CD8-positive, alpha-beta memory T cell (primary cell): Measurements from ENCODE around the gene FMNL1. TPM values are rescaled to one million over a fixed set of nuclear protein-coding genes. Genes with fewer than 3 reads are reported as not detected.

Experiments
- CTCF ChIA-PET: fragments of 350-600 bp; sonication (Branson Sonifier 250); formaldehyde crosslinking; loops from one replicate; lab custom pipeline; 2021; ENCODE audit warnings: antibody characterized with exemption; lab: Charles Lee
- POLR2A ChIA-PET: fragments of 350-600 bp; sonication (Branson Sonifier 250); formaldehyde crosslinking; loops from one replicate; lab custom pipeline; 2021; ENCODE audit warnings: antibody characterized with exemption; lab: Charles Lee
- DNase-seq, 5 donors: peaks; one replicate each; pipeline versions ENCODE4 v3.0.0 to v3.0.0-alpha.2; 2020 to 2022; ENCODE audit warnings: mixed read lengths in 1 of 5
- H3K27ac ChIP-seq: one replicate; pipeline ENCODE4 v1.7.0; 2013; ENCODE audit warnings: low read depth, mild to moderate bottlenecking, low read length, moderate library complexity
- H3K27me3 ChIP-seq: 2 replicates; pipeline ENCODE4 v1.7.0; 2013; ENCODE audit warnings: low read length, mild to moderate bottlenecking; ENCODE audit not compliant: insufficient read depth, poor library complexity, severe bottlenecking
- H3K36me3 ChIP-seq: 2 replicates; pipeline ENCODE4 v1.7.0; 2013; ENCODE audit warnings: mild to moderate bottlenecking, low read length, moderate library complexity; ENCODE audit not compliant: insufficient read depth
- H3K4me1 ChIP-seq: 2 replicates; pipeline ENCODE4 v1.7.0; 2013; ENCODE audit warnings: mild to moderate bottlenecking, low read length, moderate library complexity; ENCODE audit not compliant: insufficient read depth
- H3K4me3 ChIP-seq: 2 replicates; pipeline ENCODE4 v1.7.0; 2013; ENCODE audit warnings: mild to moderate bottlenecking, low read length
- H3K9me3 ChIP-seq: 2 replicates; pipeline ENCODE4 v1.7.0; 2013; ENCODE audit warnings: mild to moderate bottlenecking, low read length
- H3K27ac Mint-ChIP-seq, 8 donors: one replicate each; pipeline ENCODE4 v1.8.0; 2020 to 2021; ENCODE audit warnings: mixed read lengths in 8 of 8, mild to moderate bottlenecking in 6 of 8, inconsistent platforms in 3 of 8, moderate library complexity in 3 of 8
- H3K27me3 Mint-ChIP-seq, 2 donors: one replicate each; pipeline ENCODE4 v1.8.0; 2020 to 2021; ENCODE audit warnings: mixed read lengths in 2 of 2, mild to moderate bottlenecking in 1 of 2, moderate library complexity in 1 of 2
- H3K36me3 Mint-ChIP-seq, 3 donors: one replicate each; pipeline ENCODE4 v1.8.0; 2020 to 2021; ENCODE audit warnings: mixed read lengths in 3 of 3, inconsistent platforms in 1 of 3, mild to moderate bottlenecking in 1 of 3
- H3K4me1 Mint-ChIP-seq, 3 donors: one replicate each; pipeline ENCODE4 v1.8.0; 2020 to 2021; ENCODE audit warnings: mixed read lengths in 3 of 3, inconsistent platforms in 1 of 3, mild to moderate bottlenecking in 1 of 3
- H3K4me3 Mint-ChIP-seq, 7 donors: one replicate each; pipeline ENCODE4 v1.8.0; 2020 to 2021; ENCODE audit warnings: mixed read lengths in 7 of 7, mild to moderate bottlenecking in 6 of 7, moderate library complexity in 4 of 7, inconsistent platforms in 2 of 7
- H3K9me3 Mint-ChIP-seq, 5 donors: one replicate each; pipeline ENCODE4 v1.8.0; 2020 to 2022; ENCODE audit warnings: mixed read lengths in 5 of 5, mild to moderate bottlenecking in 3 of 5, moderate library complexity in 2 of 5, inconsistent platforms in 1 of 5
- polyA plus RNA-seq: library from polyadenylated mRNA; unstranded; fragments of 300-500 nt; fragmentation: Illumina TruSeq; gene quantifications from one replicate; pipeline ENCODE4 v1.2.3, GENCODE V29; 2021
- total RNA-seq, 2 experiments: library from RNA; stranded (reverse); gene quantifications; one replicate each; pipeline ENCODE4 v1.2.3, GENCODE V29; 2021

Gene FMNL1
- total and polyA plus RNA-seq, 3 experiments from 2014 or later: 58.6 to 265 (median 260) TPM

DNA sequence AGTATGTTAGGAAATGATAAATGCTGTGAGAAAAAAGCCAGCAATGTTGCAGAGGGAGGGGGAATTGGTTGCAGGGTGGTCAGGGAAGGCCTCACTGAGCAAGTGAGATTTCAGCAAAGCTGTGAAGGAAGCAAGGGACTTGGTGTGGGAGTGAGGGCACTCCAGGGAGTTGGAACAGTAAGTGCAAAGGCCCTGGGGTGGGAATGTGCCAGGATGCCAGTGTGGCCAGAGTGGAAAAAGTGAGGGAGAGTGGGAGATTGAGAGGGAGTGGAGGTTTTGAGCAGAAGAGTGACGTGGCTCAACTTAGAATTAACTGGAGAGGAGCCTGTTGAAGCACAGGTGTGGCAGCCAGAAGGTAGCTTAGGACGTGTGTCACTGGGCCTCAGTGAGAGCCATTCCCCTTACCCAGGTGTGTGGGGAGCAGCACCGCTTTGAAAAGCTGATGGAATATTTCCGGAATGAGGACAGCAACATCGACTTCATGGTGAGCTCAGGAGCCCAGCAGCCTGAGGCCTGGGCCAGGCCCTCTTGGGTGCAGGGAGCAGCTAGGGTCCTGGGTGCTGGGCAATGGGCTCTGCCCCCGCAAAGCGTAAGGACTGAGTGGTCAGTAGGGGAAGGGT lies 16.6 kb downstream of the FMNL1 start:
- H3K4me1 Mint-ChIP-seq: peaks cover 37 to 48% (median 39%) of the 10 kb centered on the region in 3 donors
- H3K27ac Mint-ChIP-seq: peak overlapping the region; percentile 47 to 96 (median 89)
- CTCF ChIA-PET: interaction anchor here (1.4 to 13.0 kb wide), 2 partner anchors 18 to 147 kb away, joined by 4 to 409 read pairs; partner anchors contain the start of gene FMNL1
- peaks cover 11 to 89% (median 20%) of the 10 kb centered on the region in 3 donors for H3K36me3 Mint-ChIP-seq
- H3K27ac ChIP-seq: no peak overlapping the region
- H3K9me3 ChIP-seq: no peaks in the 10 kb centered on the region
- H3K4me3 ChIP-seq: no peak overlapping the region
- H3K27me3 Mint-ChIP-seq: no peaks in the 10 kb centered on the region
- no peaks in the 10 kb centered on the region for H3K9me3 Mint-ChIP-seq
- no peaks in the 10 kb centered on the region for H3K27me3 ChIP-seq
- peaks cover 18% of the 10 kb centered on the region for H3K4me1 ChIP-seq
- H3K4me3 Mint-ChIP-seq: no peak overlapping the region
- POLR2A ChIA-PET: no interaction called here
- no peak for DNase-seq
- peaks cover 59% of the 10 kb centered on the region for H3K36me3 ChIP-seq

DNA sequence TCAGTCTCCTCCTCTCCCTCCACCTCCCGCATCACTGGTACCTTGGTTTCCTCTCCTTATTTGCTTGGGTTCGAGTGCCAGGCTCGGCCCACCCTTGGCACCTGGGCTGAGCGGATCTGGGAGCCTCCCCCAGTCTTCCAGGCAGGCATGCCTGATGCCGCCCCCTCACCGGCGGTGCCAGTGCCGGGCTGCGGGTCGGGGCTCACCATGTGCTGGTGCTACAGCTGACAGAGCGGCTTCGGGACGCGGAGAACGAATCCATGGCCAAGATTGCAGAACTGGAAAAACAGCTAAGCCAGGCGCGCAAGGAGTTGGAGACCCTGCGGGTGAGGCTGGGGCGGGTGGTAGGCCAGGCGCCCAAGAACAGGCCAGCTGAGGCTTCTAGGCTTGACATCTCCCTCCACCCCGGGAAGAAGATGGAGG lies 19.2 kb downstream of the FMNL1 start:
- Histone ChIP-seq H3K27ac (no peak overlapping the region), H3K4me3 (no peak overlapping the region), H3K36me3 (peaks cover 82% of the 10 kb centered on the region), H3K9me3 (no peaks in the 10 kb centered on the region), H3K4me1 (peaks cover 6% of the 10 kb centered on the region), H3K27me3 (no peaks in the 10 kb centered on the region)
- H3K4me1 Mint-ChIP-seq: peaks cover 16 to 39% (median 19%) of the 10 kb centered on the region in 3 donors
- peaks cover 11 to 90% (median 19%) of the 10 kb centered on the region in 3 donors for H3K36me3 Mint-ChIP-seq
- H3K4me3 Mint-ChIP-seq: no peak overlapping the region
- CTCF ChIA-PET: interaction anchor here (1.4 to 1.9 kb wide), 3 partner anchors 18 to 106 kb away, joined by 3 to 8 read pairs (median 5); partner anchors contain the start of gene ACBD4
- H3K9me3 Mint-ChIP-seq: no peaks in the 10 kb centered on the region
- no peak for DNase-seq
- POLR2A ChIA-PET: interaction anchor here (10.2 kb wide), 1 partner anchor 16 kb away, joined by 189 read pairs; the partner anchor contains the start of gene FMNL1
- H3K27me3 Mint-ChIP-seq: no peaks in the 10 kb centered on the region
- H3K27ac Mint-ChIP-seq: peak overlapping the region in 1 of 8 donors; percentile 33

- no peaks in the 10 kb centered on the region for H3K9me3 Mint-ChIP-seq
- POLR2A ChIA-PET: interaction anchor here (10.2 kb wide), 1 partner anchor 17 kb away, joined by 189 read pairs; the partner anchor contains the start of gene FMNL1
- CTCF ChIA-PET: interaction anchor here (1.4 to 1.9 kb wide), 2 partner anchors 23 to 106 kb away, joined by 5 to 8 read pairs; partner anchors contain the start of gene ACBD4
- DNase-seq: no peak
- H3K4me3 Mint-ChIP-seq: no peak overlapping the region
- Histone ChIP-seq H3K36me3 (peaks cover 82% of the 10 kb centered on the region), H3K4me3 (no peak overlapping the region), H3K4me1 (peaks cover 8% of the 10 kb centered on the region), H3K27me3 (no peaks in the 10 kb centered on the region), H3K9me3 (no peaks in the 10 kb centered on the region), H3K27ac (no peak overlapping the region)
- H3K27me3 Mint-ChIP-seq: no peaks in the 10 kb centered on the region
- H3K27ac Mint-ChIP-seq: no peak overlapping the region
- peaks cover 11 to 90% (median 20%) of the 10 kb centered on the region in 3 donors for H3K36me3 Mint-ChIP-seq
- H3K4me1 Mint-ChIP-seq: peaks cover 22 to 44% (median 24%) of the 10 kb centered on the region in 3 donors
These were observed 19.8 kb downstream of the FMNL1 start for GRCh38 chr17:45241328-45242028.

- H3K27ac ChIP-seq: no peak overlapping the region
- H3K36me3 Mint-ChIP-seq: peaks cover 13 to 92% (median 20%) of the 10 kb centered on the region in 3 donors
These were observed 20.3 kb downstream of the FMNL1 start for GRCh38 chr17:45242029-45242414.

GRCh38 chr17:45243750-45244149 lies 22.1 kb downstream of the FMNL1 start:
- Histone ChIP-seq H3K4me1 (peaks cover 23% of the 10 kb centered on the region), H3K4me3 (no peak overlapping the region), H3K27ac (no peak overlapping the region), H3K9me3 (no peaks in the 10 kb centered on the region), H3K36me3 (peaks cover 65% of the 10 kb centered on the region), H3K27me3 (no peaks in the 10 kb centered on the region)
- Mint-ChIP-seq H3K27me3 (no peaks in the 10 kb centered on the region), H3K27ac (peak overlapping the region in 3 of 8 donors; percentile 67 to 81 (median 75)), H3K9me3 (no peaks in the 10 kb centered on the region), H3K4me1 (peaks cover 24 to 55% (median 30%) of the 10 kb centered on the region in 3 donors), H3K36me3 (peaks cover 9 to 87% (median 10%) of the 10 kb centered on the region in 3 donors), H3K4me3 (no peak overlapping the region)
- POLR2A ChIA-PET: interaction anchor here (0.9 to 10.2 kb wide), 2 partner anchors 19 to 39 kb away, joined by 3 to 189 read pairs; partner anchors contain the start of gene FMNL1
- CTCF ChIA-PET: interaction anchor here (5.6 kb wide), 1 partner anchor 15 kb away, joined by 74 read pairs; no protein-coding TSS in a partner anchor
- no peak for DNase-seq

More at GRCh38 chr17:45242029-45242414, 20.3 kb downstream of the FMNL1 start:
- H3K4me1 ChIP-seq: peaks cover 13% of the 10 kb centered on the region
- POLR2A ChIA-PET: interaction anchor here (1.1 to 10.2 kb wide), 2 partner anchors 18 to 75 kb away, joined by 4 to 189 read pairs; partner anchors contain the start of genes FMNL1 and MAP3K14
- H3K4me3 ChIP-seq: no peak overlapping the region
- Mint-ChIP-seq H3K4me1 (peaks cover 26 to 50% (median 29%) of the 10 kb centered on the region in 3 donors), H3K27ac (peak overlapping the region in 3 of 8 donors; percentile 52 to 75 (median 61)), H3K4me3 (peak overlapping the region in 1 of 7 donors; percentile 66), H3K27me3 (no peaks in the 10 kb centered on the region), H3K9me3 (no peaks in the 10 kb centered on the region)
- H3K36me3 ChIP-seq: peaks cover 82% of the 10 kb centered on the region
- CTCF ChIA-PET: interaction anchor here (1.2 to 1.9 kb wide), 3 partner anchors 10 to 107 kb away, joined by 4 to 8 read pairs (median 5); partner anchors contain the start of gene ACBD4
- no peaks in the 10 kb centered on the region for H3K9me3 ChIP-seq
- DNase-seq: no peak
- H3K27me3 ChIP-seq: no peaks in the 10 kb centered on the region

DNA sequence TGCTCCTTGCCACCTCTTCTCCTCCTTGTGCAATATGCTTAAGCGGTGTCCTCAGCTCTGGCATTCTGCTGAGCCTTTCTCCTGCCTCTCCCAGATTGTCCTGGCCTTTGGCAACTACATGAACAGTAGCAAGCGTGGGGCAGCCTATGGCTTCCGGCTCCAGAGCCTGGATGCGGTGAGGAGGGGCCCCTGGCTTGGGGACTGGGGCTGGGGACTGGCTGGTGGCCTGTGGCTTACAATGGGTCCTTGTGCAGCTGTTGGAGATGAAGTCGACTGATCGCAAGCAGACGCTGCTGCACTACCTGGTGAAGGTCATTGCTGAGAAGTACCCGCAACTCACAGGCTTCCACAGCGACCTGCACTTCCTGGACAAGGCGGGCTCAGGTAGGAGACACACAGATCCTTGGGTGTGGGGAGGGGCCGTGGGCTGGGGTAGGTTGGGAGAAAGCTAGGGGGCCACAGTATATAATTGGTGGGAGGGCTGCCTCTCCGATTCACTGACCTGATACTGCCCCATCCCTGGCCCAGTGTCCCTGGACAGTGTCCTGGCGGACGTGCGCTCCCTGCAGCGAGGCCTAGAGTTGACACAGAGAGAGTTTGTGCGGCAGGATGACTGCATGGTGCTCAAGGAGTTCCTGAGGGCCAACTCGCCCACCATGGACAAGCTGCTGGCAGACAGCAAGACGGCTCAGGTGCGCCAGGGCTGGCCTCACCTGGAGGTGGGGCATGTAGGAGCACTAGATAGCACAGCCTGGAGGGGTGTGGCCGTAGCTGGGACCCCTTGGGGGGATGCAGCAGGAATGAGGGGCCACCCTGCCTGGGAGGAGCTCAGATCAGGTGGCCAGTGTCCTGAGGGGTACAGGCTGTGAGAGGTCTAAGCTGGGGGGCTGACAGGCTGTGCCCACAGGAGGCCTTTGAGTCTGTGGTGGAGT lies 23.3 kb downstream of the FMNL1 start:
- Mint-ChIP-seq H3K27ac (peak overlapping the region in 7 of 8 donors; percentile 29 to 100 (median 74)), H3K4me1 (peaks cover 28 to 61% (median 29%) of the 10 kb centered on the region in 3 donors), H3K27me3 (no peaks in the 10 kb centered on the region), H3K4me3 (peak overlapping the region in 1 of 7 donors; percentile 24), H3K36me3 (peaks cover 4 to 81% (median 4%) of the 10 kb centered on the region in 3 donors), H3K9me3 (no peaks in the 10 kb centered on the region)
- Histone ChIP-seq H3K9me3 (no peaks in the 10 kb centered on the region), H3K4me1 (peaks cover 35% of the 10 kb centered on the region), H3K27ac (no peak overlapping the region), H3K4me3 (no peak overlapping the region), H3K36me3 (peaks cover 58% of the 10 kb centered on the region), H3K27me3 (no peaks in the 10 kb centered on the region)
- ChIA-PET POLR2A (interaction anchor here (0.8 to 10.2 kb wide), 2 partner anchors 20 to 72 kb away, joined by 3 to 189 read pairs; partner anchors contain the start of genes FMNL1 and MAP3K14), CTCF (interaction anchor here (0.9 to 5.6 kb wide), 5 partner anchors 10 to 109 kb away, joined by 3 to 74 read pairs (median 5); partner anchors contain the start of genes ACBD4, FMNL1 and HEXIM2)
- no peak for DNase-seq
